Keratinocyte (primary cell): ENCODE results near the gene LAMA4. TPM values are rescaled to one million over a fixed set of nuclear protein-coding genes. Genes with fewer than 3 reads are reported as not detected.

Experiments
- DNase-seq: peaks from one replicate; pipeline ENCODE4 v3.0.0-alpha.2; 2011; ENCODE audit warnings: low read depth, missing footprints, low spot score
- FAIRE-seq: peaks from 2 replicates; lab custom pipeline; 2011; peaks lifted over from hg19 to GRCh38; lab: Jason Lieb, UNC
- H2AFZ ChIP-seq: 2 replicates; pipeline ENCODE4 v1.6.0; 2012; ENCODE audit warnings: low read length, control low read depth, inconsistent platforms; ENCODE audit not compliant: control insufficient read depth
- H3K27ac ChIP-seq: 2 replicates; pipeline ENCODE4 v1.5.1; 2011; ENCODE audit warnings: low read length; ENCODE audit not compliant: control insufficient read depth, insufficient read depth
- H3K27me3 ChIP-seq: 3 replicates; pipeline ENCODE4 v1.6.0; 2011; ENCODE audit warnings: low read length; ENCODE audit not compliant: control insufficient read depth, insufficient read depth; ENCODE audit errors: extremely low read depth
- H3K36me3 ChIP-seq, 2 experiments: 2 replicates in 1 of 2; 3 replicates in 1 of 2; pipeline ENCODE4 v1.5.1; 2011; ENCODE audit warnings: low read length in 2 of 2, mild to moderate bottlenecking in 1 of 2; ENCODE audit not compliant: control insufficient read depth in 2 of 2, insufficient read depth in 2 of 2; ENCODE audit errors: extremely low read depth in 1 of 2
- H3K4me1 ChIP-seq: 3 replicates; pipeline ENCODE4 v1.5.1; 2011; ENCODE audit warnings: low read length; ENCODE audit not compliant: control insufficient read depth, insufficient read depth; ENCODE audit errors: extremely low read depth
- H3K4me2 ChIP-seq: 3 replicates; pipeline ENCODE4 v1.6.0; 2011; ENCODE audit warnings: low read depth, low read length; ENCODE audit not compliant: control insufficient read depth, insufficient read depth; ENCODE audit errors: extremely low read depth
- H3K4me3 ChIP-seq, 3 experiments: fragments of 200-600 bp in 1 of 3; sonication (generic) in 1 of 3; 2 replicates in 2 of 3; 3 replicates in 1 of 3; pipeline ENCODE4 v1.5.1; 2011 to 2016; ENCODE audit warnings: low read length in 3 of 3, mild to moderate bottlenecking in 3 of 3, control low read depth in 2 of 3, inconsistent platforms in 1 of 3, low read depth in 1 of 3, mixed read lengths in 1 of 3, mixed run types in 1 of 3, moderate library complexity in 1 of 3; ENCODE audit not compliant: control insufficient read depth in 2 of 3, insufficient read depth in 2 of 3; ENCODE audit errors: extremely low read depth in 1 of 3
- H3K79me2 ChIP-seq: 2 replicates; pipeline ENCODE4 v1.6.0; 2012; ENCODE audit warnings: low read length; ENCODE audit not compliant: control insufficient read depth, insufficient read depth
- H3K9ac ChIP-seq: 3 replicates; pipeline ENCODE4 v1.6.0; 2011; ENCODE audit warnings: low read length; ENCODE audit not compliant: control insufficient read depth, insufficient read depth; ENCODE audit errors: extremely low read depth
- H3K9me1 ChIP-seq: 3 replicates; pipeline ENCODE4 v1.6.0; 2011; ENCODE audit warnings: low read length; ENCODE audit not compliant: control insufficient read depth, insufficient read depth; ENCODE audit errors: extremely low read depth
- H3K9me3 ChIP-seq: 2 replicates; pipeline ENCODE4 v1.5.1; 2012; ENCODE audit warnings: low read depth, low read length; ENCODE audit not compliant: control insufficient read depth
- H4K20me1 ChIP-seq: 3 replicates; pipeline ENCODE4 v1.6.0; 2011; ENCODE audit warnings: low read length; ENCODE audit not compliant: control insufficient read depth, insufficient read depth; ENCODE audit errors: extremely low read depth
- EZH2 ChIP-seq: IDR thresholded peaks from one replicate; pipeline ENCODE4 v1.6.1; 2012; ENCODE audit warnings: inconsistent platforms, mild to moderate bottlenecking, low read length, moderate library complexity
- dilution Hi-C: fragments of 300-500 bp; cut with MboI; formaldehyde crosslinking; loops from one replicate; pipeline ENCODE4 v1.7.0; 2020; ENCODE audit warnings: low sequenced_read_pairs; ENCODE audit not compliant: extremely low pct_ligation_motif_present
- polyA plus RNA-seq, 5 experiments: library from polyadenylated mRNA; depleted of rRNA in 3 of 5; stranded (reverse) in 3 of 5; stranded (forward) in 1 of 5; unstranded in 1 of 5; fragments of >200 nt; gene quantifications; 1 replicate in 1 of 5; 2 replicates in 3 of 5; 3 replicates in 1 of 5; pipeline versions ENCODE4 v1.2.1 to v1.2.3, GENCODE V29; 2011 to 2012; ENCODE audit warnings: missing spikeins in 2 of 5, low read depth in 1 of 5, low replicate concordance in 1 of 5
- TF ChIP-seq, protein P1 (sequence below), 3 experiments: IDR thresholded peaks in 1 of 3; conservative IDR thresholded peaks in 1 of 3; optimal IDR thresholded peaks in 1 of 3; 2 replicates in 2 of 3; 3 replicates in 1 of 3; pipeline versions ENCODE3 to v1.5.1; 2011; ENCODE audit warnings: low read length in 3 of 3, mild to moderate bottlenecking in 3 of 3, moderate library complexity in 2 of 3, control low read depth in 1 of 3, inconsistent platforms in 1 of 3; ENCODE audit not compliant: insufficient read depth in 2 of 3; ENCODE audit errors: extremely low read depth in 1 of 3

Gene LAMA4
- polyA plus RNA-seq, 1 donor (not counting 4 experiments of a cell fraction or from before 2014, with no cell fraction given), result 0.12 TPM

DNA sequence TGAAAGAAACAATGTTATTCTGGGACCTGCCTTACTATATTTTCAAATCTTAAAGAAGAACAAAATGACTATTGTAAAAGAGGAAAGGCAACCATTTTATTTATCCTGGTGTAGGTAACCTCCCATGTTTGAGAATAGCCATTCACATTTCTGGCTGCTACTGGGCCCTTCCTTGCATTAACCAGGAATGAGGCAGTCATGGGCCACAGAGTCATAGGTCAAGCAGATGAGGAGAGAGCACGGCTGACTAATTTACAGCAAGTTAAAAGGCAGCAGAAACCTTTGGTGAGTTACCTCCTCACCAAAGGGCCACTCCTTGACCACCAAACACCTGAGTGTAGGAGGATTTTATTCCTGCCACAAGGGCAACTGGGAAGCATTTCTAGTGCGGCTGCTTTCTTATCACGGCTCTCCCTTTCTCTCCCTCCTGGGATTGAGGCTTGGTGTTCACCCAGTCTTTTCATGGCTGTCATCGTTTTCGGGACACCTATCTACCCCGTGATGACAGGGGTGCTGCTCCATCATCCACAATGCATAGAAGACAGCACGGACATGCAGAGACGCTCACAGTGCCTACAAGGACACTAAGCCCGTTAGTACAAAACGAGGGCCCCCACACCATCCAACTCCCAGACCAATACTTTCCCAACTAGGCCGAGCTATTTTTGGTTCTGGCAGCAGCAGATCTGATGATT lies 4.4 kb upstream of the LAMA4 start:
- Histone ChIP-seq H3K9ac (no peak overlapping the region), H3K4me3 (no peak overlapping the region), H3K4me2 (no peak overlapping the region), H2AFZ (no peak overlapping the region), H3K36me3 (no peaks in the 10 kb centered on the region), H3K9me1 (no peaks in the 10 kb centered on the region), H4K20me1 (no peaks in the 10 kb centered on the region), H3K9me3 (no peaks in the 10 kb centered on the region), H3K4me1 (peaks cover 5% of the 10 kb centered on the region), H3K79me2 (no peaks in the 10 kb centered on the region), H3K27me3 (peaks cover 6% of the 10 kb centered on the region), H3K27ac (no peak overlapping the region)
- dilution Hi-C loops, result no loop called here
- TF ChIP-seq, protein P1, sequence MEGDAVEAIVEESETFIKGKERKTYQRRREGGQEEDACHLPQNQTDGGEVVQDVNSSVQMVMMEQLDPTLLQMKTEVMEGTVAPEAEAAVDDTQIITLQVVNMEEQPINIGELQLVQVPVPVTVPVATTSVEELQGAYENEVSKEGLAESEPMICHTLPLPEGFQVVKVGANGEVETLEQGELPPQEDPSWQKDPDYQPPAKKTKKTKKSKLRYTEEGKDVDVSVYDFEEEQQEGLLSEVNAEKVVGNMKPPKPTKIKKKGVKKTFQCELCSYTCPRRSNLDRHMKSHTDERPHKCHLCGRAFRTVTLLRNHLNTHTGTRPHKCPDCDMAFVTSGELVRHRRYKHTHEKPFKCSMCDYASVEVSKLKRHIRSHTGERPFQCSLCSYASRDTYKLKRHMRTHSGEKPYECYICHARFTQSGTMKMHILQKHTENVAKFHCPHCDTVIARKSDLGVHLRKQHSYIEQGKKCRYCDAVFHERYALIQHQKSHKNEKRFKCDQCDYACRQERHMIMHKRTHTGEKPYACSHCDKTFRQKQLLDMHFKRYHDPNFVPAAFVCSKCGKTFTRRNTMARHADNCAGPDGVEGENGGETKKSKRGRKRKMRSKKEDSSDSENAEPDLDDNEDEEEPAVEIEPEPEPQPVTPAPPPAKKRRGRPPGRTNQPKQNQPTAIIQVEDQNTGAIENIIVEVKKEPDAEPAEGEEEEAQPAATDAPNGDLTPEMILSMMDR (optimal IDR thresholded peaks at IDR 0.05 in 1 of 3, IDR thresholded peaks at IDR 0.05 in 1 of 3, conservative IDR thresholded peaks at IDR 0.05 in 1 of 3; ENCODE audit: extremely low read depth in 1 of 3, insufficient read depth in 2 of 3, low read length in 3 of 3), result no peak
- TF ChIP-seq EZH2, result no peak
- FAIRE-seq, result no peak
- no peak for DNase-seq

DNA sequence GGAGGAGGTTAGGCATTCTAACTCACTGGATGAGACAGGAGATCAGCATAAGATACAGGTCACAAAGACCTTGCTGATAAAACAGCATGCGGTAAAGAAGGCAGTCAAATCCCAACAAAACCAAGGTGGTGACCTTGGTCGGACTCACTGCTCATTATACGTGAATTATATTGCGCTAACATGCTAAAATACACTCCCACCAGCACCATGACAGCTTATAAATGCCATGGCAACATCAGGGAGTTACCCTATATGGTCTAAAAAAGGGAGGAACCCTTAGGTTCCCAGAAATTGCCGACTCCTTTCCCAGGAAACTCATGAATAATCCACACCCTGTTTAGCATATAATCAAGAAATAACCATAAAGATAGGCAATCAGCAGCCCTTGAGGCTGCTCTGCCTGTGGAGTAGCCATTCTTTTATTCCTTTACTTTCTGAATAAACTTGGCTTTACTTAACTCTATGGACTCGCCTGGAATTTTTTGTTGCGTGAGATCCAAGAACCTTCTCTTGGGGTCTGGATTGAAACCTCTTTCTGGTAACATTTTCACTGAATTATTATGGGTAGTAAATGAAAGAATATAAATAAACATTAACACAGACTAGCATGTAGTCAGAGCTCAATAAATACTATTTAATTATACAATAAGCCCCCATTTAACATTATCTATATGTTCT lies 3.0 kb upstream of the LAMA4 start:
- H3K9me1 ChIP-seq, result no peaks in the 10 kb centered on the region
- DNase-seq, result no peak
- dilution Hi-C loops, result no loop called here
- no peak for FAIRE-seq
- peaks cover 10% of the 10 kb centered on the region for H3K27me3 ChIP-seq
- peaks cover 9% of the 10 kb centered on the region for H3K4me1 ChIP-seq
- no peak overlapping the region for H3K4me2 ChIP-seq
- H3K9me3 ChIP-seq, result no peaks in the 10 kb centered on the region
- no peaks in the 10 kb centered on the region for H3K79me2 ChIP-seq
- no peak overlapping the region for H3K4me3 ChIP-seq
- H3K27ac ChIP-seq, result no peak overlapping the region
- H2AFZ ChIP-seq, result no peak overlapping the region
- H3K9ac ChIP-seq, result no peak overlapping the region
- no peaks in the 10 kb centered on the region for H3K36me3 ChIP-seq
- TF ChIP-seq EZH2, result no peak
- no peaks in the 10 kb centered on the region for H4K20me1 ChIP-seq
